Osteocyte (in vitro differentiated cells): Measurements from ENCODE around the gene MCAM. TPM values are rescaled to one million over a fixed set of nuclear protein-coding genes. Genes with fewer than 3 reads are reported as not detected.

ENCODE experiments used
- DNase-seq: peaks from one replicate; pipeline ENCODE4 v3.0.0; 2021; ENCODE audit warnings: mixed read lengths; ENCODE audit not compliant: unreplicated experiment; ENCODE audit errors: extremely low spot score
- H3K27ac Mint-ChIP-seq: one replicate; pipeline ENCODE4 v1.8.0; 2021; ENCODE audit warnings: mild to moderate bottlenecking, mixed read lengths; ENCODE audit not compliant: unreplicated experiment
- H3K27me3 Mint-ChIP-seq: one replicate; pipeline ENCODE4 v1.8.0; 2021; ENCODE audit warnings: mixed read lengths; ENCODE audit not compliant: unreplicated experiment
- H3K36me3 Mint-ChIP-seq: one replicate; pipeline ENCODE4 v1.8.0; 2021; ENCODE audit warnings: mixed read lengths; ENCODE audit not compliant: unreplicated experiment
- H3K4me1 Mint-ChIP-seq: one replicate; pipeline ENCODE4 v1.8.0; 2021; ENCODE audit warnings: mixed read lengths; ENCODE audit not compliant: unreplicated experiment
- H3K4me3 Mint-ChIP-seq: one replicate; pipeline ENCODE4 v1.8.0; 2021; ENCODE audit warnings: mild to moderate bottlenecking, moderate library complexity, mixed read lengths; ENCODE audit not compliant: unreplicated experiment
- H3K9me3 Mint-ChIP-seq: one replicate; pipeline ENCODE4 v1.8.0; 2021; ENCODE audit warnings: mixed read lengths; ENCODE audit not compliant: unreplicated experiment
- total RNA-seq: library from RNA; stranded (reverse); gene quantifications from 2 replicates; pipeline ENCODE4 v1.2.1, GENCODE V29; 2021
- TF ChIP-seq, protein P1 (sequence below): fragments of 200-600 bp; sonication (generic); IDR thresholded peaks from 2 replicates; pipeline ENCODE4 v1.5.0; 2021; ENCODE audit warnings: antibody characterized with exemption, mild to moderate bottlenecking, moderate library complexity

The MCAM gene
- total RNA-seq, 1 donor from 2014 or later = 74.9 TPM

DNA sequence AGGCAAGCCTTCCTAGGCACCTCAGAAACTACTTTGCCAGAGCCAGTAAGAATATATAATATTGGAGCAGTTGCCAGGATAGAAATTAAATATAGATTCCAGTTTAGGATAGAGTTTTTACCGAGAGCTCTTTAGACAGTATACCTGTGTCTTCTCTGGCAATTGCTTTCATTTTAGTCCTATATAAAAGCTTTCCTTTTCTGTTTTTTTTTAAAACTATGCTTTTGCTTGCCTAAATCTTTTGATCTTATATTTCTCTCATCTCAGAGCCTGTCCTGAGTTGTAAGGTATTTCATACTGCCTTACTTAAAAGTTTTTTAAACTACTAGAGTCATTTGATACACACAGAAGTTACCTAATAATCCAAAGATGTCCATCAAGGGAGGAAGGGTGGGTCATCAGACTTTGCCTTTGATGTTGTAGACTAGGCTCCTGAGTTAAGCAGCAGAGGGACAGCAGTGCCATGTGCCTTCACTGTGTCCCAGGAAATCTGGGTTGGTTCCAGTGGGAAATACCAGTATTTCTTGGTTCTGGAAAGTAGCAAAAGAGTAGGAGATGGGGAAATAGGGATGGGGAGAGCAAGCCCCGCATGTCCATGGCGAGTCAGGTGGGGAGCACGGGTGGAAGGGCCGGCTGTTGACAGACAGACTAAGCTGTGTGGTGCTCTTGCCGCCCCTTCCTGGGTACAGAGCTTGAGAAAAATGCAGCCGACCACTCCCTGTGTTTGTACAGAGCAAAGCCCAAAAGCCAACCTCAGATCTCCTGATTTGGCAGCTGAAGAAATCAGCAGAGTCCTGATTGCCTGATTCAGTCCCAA is 11.2 kb downstream of the MCAM start:
- Mint-ChIP-seq H3K9me3 (no peaks in the 10 kb centered on the region), H3K36me3 (peaks cover 19% of the 10 kb centered on the region), H3K4me1 (peaks cover 13% of the 10 kb centered on the region), H3K4me3 (no peak overlapping the region), H3K27ac (peak overlapping the region; percentile 19), H3K27me3 (no peaks in the 10 kb centered on the region)
- TF ChIP-seq, protein P1, sequence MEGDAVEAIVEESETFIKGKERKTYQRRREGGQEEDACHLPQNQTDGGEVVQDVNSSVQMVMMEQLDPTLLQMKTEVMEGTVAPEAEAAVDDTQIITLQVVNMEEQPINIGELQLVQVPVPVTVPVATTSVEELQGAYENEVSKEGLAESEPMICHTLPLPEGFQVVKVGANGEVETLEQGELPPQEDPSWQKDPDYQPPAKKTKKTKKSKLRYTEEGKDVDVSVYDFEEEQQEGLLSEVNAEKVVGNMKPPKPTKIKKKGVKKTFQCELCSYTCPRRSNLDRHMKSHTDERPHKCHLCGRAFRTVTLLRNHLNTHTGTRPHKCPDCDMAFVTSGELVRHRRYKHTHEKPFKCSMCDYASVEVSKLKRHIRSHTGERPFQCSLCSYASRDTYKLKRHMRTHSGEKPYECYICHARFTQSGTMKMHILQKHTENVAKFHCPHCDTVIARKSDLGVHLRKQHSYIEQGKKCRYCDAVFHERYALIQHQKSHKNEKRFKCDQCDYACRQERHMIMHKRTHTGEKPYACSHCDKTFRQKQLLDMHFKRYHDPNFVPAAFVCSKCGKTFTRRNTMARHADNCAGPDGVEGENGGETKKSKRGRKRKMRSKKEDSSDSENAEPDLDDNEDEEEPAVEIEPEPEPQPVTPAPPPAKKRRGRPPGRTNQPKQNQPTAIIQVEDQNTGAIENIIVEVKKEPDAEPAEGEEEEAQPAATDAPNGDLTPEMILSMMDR = no peak
- no peak for DNase-seq

DNA sequence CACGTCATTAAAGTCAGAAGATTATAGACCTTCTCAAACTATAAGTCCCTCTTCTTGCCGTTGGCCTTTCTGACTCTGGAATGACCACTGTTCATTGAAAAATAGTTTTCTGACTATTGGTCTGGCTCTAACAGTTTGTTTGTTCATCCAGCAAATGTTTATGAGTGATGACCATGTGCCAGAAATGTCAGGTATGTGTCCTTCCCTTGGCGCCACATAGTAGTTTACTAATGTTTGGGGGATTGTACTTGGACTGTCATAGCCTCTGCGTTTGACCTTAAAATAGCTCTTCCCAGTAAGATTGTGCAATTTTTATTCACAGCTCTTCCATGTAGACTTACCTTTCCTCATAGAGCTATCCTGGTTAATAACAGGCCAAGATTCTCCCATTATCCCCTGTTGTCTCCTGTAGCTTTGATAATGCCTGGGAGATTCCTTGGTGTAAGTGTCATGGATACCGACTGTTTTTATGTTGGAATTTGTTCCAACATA is 13.7 kb downstream of the MCAM start:
- peaks cover 13% of the 10 kb centered on the region for H3K4me1 Mint-ChIP-seq
- H3K4me3 Mint-ChIP-seq = no peak overlapping the region
- H3K36me3 Mint-ChIP-seq = peaks cover 28% of the 10 kb centered on the region
- DNase-seq = no peak
- no peaks in the 10 kb centered on the region for H3K27me3 Mint-ChIP-seq
- TF ChIP-seq, protein P1 = no peak
- no peaks in the 10 kb centered on the region for H3K9me3 Mint-ChIP-seq
- no peak overlapping the region for H3K27ac Mint-ChIP-seq

DNA sequence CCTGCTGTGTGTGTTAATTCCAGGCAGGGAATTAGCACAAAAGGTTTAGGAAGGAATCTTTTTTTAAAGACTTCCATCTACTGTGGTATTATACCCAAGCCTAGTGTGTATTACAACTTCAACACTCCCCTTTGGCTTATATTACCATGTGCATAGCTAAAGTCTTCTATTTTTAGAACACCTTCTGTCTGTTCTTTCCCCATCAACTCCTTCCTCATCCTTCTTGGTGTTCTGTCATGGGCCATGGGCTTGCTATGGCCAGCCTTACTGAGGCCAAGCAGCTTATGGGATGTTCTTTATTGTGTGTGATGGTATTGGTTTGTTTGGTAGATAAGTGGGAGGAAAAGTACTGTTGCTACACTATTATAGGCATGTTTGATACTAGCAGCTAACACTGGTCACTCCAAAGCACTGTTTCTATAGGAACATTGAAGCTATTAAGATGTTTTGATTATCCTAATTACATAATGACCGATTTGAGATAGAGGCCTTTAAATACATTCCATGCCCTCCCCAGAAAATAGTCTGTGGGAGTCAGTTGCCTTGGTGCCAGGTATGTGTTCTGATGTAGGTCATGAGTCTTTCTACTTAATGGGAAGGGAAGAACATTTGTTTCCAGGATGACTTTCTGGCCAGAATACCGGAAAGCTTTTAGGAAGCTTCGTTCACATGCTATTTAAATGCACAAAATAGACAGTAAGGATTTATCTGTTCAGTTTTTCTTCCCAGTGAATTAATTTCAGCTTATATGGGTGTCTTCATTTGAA is 16.5 kb downstream of the MCAM start:
- DNase-seq = no peak
- Mint-ChIP-seq H3K4me3 (no peak overlapping the region), H3K9me3 (no peaks in the 10 kb centered on the region), H3K4me1 (no peaks in the 10 kb centered on the region), H3K36me3 (peaks cover 43% of the 10 kb centered on the region), H3K27me3 (no peaks in the 10 kb centered on the region), H3K27ac (no peak overlapping the region)
- TF ChIP-seq, protein P1 = no peak

DNA sequence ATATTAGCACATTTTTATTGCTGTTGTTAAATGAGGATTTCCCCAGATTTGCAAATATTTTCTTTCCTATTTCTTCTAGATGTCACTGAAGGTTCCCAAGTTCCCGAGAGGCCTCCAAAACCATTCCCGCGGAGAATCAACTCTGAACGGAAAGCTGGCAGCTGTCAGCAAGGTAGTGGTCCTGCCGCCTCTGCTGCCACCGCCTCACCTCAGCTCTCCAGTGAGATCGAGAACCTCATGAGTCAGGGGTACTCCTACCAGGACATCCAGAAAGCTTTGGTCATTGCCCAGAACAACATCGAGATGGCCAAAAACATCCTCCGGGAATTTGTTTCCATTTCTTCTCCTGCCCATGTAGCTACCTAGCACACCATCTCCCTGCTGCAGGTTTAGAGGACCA is 17.5 kb downstream of the MCAM start:
- no peak for DNase-seq
- TF ChIP-seq, protein P1 = no peak
- peaks cover 43% of the 10 kb centered on the region for H3K36me3 Mint-ChIP-seq
- H3K27ac Mint-ChIP-seq = no peak overlapping the region
- no peaks in the 10 kb centered on the region for H3K4me1 Mint-ChIP-seq
- no peaks in the 10 kb centered on the region for H3K9me3 Mint-ChIP-seq
- no peak overlapping the region for H3K4me3 Mint-ChIP-seq
- H3K27me3 Mint-ChIP-seq = no peaks in the 10 kb centered on the region

DNA sequence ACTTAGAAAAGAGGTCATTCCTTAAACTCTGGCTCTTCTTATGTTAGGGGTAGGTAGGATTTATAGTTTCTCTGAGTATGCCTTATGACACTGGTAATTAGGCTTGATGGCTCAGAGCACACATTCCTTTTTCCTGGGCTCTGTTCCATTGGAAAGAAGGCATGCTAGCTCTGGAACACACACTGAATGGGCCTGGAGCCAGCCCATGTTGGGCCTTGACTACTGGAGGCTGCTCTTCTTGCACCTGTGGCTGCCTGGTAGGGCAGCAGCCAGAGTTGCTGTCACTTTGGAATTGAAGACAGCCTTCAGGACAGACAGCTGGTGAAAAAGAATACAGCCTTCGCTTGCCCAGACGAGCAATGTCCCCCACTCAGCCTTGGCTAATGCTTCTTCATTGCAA is 18.2 kb downstream of the MCAM start:
- TF ChIP-seq, protein P1 = no peak
- no peaks in the 10 kb centered on the region for H3K9me3 Mint-ChIP-seq
- no peak for DNase-seq
- no peak overlapping the region for H3K27ac Mint-ChIP-seq
- H3K36me3 Mint-ChIP-seq = peaks cover 42% of the 10 kb centered on the region
- H3K4me3 Mint-ChIP-seq = no peak overlapping the region
- H3K27me3 Mint-ChIP-seq = no peaks in the 10 kb centered on the region
- H3K4me1 Mint-ChIP-seq = no peaks in the 10 kb centered on the region
